ENCODE measurements around the gene SOBP.

SOBP gene

GRCh38 chr6:107674995-107675738 lies 185.2 kb downstream of the SOBP start:
- in situ Hi-C loops (cut with MboI; ENCODE audit: low sequenced_read_pairs) = no loop called here

- in situ Hi-C loops (cut with MboI; ENCODE audit: low sequenced_read_pairs) = no loop called here
These were observed 186.1 kb downstream of the SOBP start for GRCh38 chr6:107676042-107676441.

GRCh38 chr6:107677399-107677798 lies 187.5 kb downstream of the SOBP start:
- in situ Hi-C loops (cut with MboI; ENCODE audit: low sequenced_read_pairs) = no loop called here

GRCh38 chr6:107679457-107679856 lies 189.5 kb downstream of the SOBP start:
- in situ Hi-C loops (cut with MboI; ENCODE audit: low sequenced_read_pairs) = no loop called here

- in situ Hi-C loops (cut with MboI; ENCODE audit: low sequenced_read_pairs) = no loop called here
These were observed 192.8 kb downstream of the SOBP start for GRCh38 chr6:107682721-107683120.

- in situ Hi-C loops (cut with MboI; ENCODE audit: low sequenced_read_pairs) = no loop called here
These were observed 193.3 kb downstream of the SOBP start for GRCh38 chr6:107683183-107683582.

GRCh38 chr6:107684996-107685395 lies 195.1 kb downstream of the SOBP start:
- in situ Hi-C loops (cut with MboI; ENCODE audit: low sequenced_read_pairs) = no loop called here

- in situ Hi-C loops (cut with MboI; ENCODE audit: low sequenced_read_pairs) = no loop called here
These were observed 199.3 kb downstream of the SOBP start for GRCh38 chr6:107689190-107689589.

GRCh38 chr6:107689951-107690642 lies 200.2 kb downstream of the SOBP start:
- in situ Hi-C loops (cut with MboI; ENCODE audit: low sequenced_read_pairs) = no loop called here

GRCh38 chr6:107690643-107691061 lies 200.7 kb downstream of the SOBP start:
- in situ Hi-C loops (cut with MboI; ENCODE audit: low sequenced_read_pairs) = no loop called here

GRCh38 chr6:107691062-107691751 lies 201.3 kb downstream of the SOBP start:
- in situ Hi-C loops (cut with MboI; ENCODE audit: low sequenced_read_pairs) = no loop called here

GRCh38 chr6:107692351-107692750 lies 202.4 kb downstream of the SOBP start:
- in situ Hi-C loops (cut with MboI; ENCODE audit: low sequenced_read_pairs) = no loop called here

- in situ Hi-C loops (cut with MboI; ENCODE audit: low sequenced_read_pairs) = no loop called here
These were observed 205.3 kb downstream of the SOBP start for GRCh38 chr6:107695061-107695720.

- in situ Hi-C loops (cut with MboI; ENCODE audit: low sequenced_read_pairs) = no loop called here
These were observed 207.8 kb downstream of the SOBP start for GRCh38 chr6:107697682-107698081.

- in situ Hi-C loops (cut with MboI; ENCODE audit: low sequenced_read_pairs) = no loop called here
These were observed 208.2 kb downstream of the SOBP start for GRCh38 chr6:107698146-107698545.

- in situ Hi-C loops (cut with MboI; ENCODE audit: low sequenced_read_pairs) = no loop called here
These were observed 209.3 kb downstream of the SOBP start for GRCh38 chr6:107699254-107699653.

- in situ Hi-C loops (cut with MboI; ENCODE audit: low sequenced_read_pairs) = no loop called here
These were observed 209.9 kb downstream of the SOBP start for GRCh38 chr6:107699697-107700325.

- in situ Hi-C loops (cut with MboI; ENCODE audit: low sequenced_read_pairs) = no loop called here
These were observed 213.7 kb downstream of the SOBP start for GRCh38 chr6:107703606-107704005.

GRCh38 chr6:107704347-107705013 lies 214.6 kb downstream of the SOBP start:
- in situ Hi-C loops (cut with MboI; ENCODE audit: low sequenced_read_pairs) = no loop called here

GRCh38 chr6:107706516-107707115 lies 216.7 kb downstream of the SOBP start:
- in situ Hi-C loops (cut with MboI; ENCODE audit: low sequenced_read_pairs) = no loop called here

All from HL-60/S4 treated with phorbol 12-myristate 13-acetate at 8.2 ng/mL for 4 days and 3 days (cell line).